ENCODE data around the gene PHETA1.

Gene PHETA1

GRCh38 chr12:111368788-111369495, at the start of gene PHETA1:
TSS of gene PHETA1 (minus strand) at chr12:111369095. CDS start at chr12:111363427, 5,668 bp downstream.
- peak; percentile 49 to 66 for DNase-seq

- no peak for DNase-seq
Observed at GRCh38 chr12:111418594-111418880, 49.6 kb upstream of the PHETA1 start.

GRCh38 chr12:111417784-111418593, 49.1 kb upstream of the PHETA1 start:
- DNase-seq, result no peak

GRCh38 chr12:111417290-111417689, 48.4 kb upstream of the PHETA1 start:
- DNase-seq, result no peak

DNA sequence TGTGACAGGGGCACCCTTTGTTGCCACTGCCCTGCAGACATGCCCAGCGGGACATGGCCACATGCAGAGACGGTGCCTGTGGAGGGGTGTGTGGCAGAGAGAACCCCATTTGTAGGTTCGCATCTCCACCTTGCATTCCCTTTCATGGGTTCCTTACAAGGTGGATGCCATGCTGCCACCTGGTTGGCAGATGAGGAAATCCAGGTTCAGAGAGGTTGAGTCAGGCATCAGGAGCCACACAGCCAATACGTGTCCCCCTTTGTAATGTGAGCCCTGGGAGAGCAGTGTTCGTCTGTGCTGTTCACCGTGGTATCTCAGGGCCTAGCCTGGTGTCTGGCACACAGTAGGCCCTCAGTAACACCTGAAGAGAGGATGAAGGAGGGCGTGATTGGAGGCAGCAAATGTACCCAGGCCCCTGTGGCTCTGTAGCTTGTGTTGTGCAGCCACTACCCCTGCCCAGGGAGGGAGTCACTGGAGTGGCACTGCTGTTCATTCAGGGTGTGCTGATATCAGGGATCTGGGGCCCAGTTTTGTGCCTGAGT, 45.9 kb upstream of the PHETA1 start:
- DNase-seq, result no peak

DNA sequence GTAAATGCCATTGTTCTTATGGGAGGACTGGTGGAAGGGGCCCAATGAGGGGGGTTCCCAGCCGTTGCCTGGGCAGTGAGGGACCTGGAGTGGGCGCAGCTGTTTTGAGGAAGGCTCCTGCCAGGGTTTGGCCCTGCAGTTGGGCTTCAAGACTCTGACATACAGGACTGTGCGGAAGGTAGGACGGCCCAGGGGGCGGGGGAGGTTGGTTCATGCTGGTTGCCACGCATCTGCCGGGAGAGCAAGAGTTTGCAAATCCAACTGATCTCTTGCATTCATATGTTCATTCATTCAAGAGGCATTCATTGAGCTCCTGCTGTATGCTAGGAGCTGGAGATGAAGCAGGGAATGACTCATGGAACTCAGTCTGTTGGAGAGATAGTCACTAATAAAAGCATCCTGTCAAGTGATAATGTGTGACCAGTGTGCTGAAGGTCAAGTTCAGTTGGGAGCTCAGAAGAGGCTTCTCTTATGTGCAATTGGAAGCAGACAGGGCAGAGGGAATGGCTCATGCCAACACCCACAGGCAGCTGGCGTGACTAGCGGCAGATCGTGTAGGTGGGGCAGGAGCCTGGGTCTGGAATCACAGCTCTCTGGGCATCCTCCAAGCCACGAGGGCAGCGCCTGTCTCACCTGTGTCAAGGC, 44.7 kb upstream of the PHETA1 start:
- DNase-seq, result no peak

GRCh38 chr12:111412830-111413441, 44.0 kb upstream of the PHETA1 start:
- DNase-seq, result no peak

DNA sequence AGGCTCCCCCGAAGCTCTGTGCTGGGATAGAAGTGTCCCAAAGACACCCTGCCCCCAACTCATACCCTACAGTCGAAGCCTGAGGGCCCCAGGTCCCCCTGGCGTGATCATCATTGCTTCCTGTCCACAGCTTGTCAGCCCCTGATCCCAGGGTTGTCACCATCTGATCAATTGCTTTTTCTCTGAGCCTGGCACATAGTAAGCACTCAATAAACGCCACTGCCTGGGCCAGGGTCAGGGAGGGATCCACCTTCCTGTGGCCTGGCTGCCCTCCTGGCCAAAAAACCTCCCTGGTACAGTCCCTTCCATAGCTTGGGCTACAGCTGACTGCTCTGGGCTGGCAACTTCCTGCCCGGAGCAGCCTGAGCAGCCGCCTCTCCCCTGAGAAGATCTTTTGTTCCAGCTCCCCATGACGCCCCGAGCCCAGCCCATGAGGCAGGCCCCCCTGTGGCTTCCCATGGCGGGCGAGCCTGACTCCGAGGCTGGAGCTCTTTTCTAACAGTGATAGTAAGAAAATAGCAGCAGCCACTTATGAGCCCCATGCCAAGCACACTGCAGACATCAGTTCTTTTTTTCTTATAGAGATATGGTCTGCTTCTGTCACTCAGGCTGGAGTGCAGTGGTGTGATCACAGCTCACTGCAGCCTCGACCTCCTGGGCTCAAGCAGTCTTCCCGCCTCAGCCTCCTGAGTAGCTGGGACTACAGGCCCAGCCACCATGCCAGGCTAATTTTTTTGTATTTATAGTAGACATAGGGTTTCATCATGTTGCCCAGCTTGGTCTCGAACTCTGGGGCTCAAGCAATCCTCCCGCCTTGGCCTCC, 43.3 kb upstream of the PHETA1 start:
- no peak for DNase-seq

DNA sequence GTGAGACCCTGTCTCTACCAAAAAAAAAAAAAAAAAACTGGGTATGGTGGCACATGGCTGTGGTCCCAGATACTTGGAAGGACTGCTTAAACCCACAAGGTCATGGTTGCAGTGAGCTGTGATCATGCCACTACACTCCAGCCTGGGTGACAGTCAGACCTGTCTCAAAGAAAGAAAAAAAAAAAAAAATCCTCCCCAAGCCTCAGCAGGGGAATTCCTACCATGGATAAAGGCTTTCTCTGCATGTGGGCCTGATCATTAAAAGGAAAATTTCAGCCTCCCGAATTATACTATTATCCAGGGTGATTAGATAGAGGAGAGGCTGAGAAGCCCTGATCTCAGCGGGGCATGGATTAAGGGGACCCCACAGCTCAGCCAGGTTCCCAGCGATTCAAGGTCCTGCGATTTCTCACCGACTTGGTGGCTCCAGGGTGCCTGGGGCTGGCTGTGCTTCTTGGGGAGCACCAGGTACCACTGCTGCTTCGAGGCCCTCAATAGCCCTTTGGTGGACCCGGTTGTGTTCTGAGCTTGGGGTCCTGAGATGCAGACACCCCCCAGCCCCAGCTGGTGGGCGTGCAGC, 42.4 kb upstream of the PHETA1 start:
- DNase-seq, result no peak

DNA sequence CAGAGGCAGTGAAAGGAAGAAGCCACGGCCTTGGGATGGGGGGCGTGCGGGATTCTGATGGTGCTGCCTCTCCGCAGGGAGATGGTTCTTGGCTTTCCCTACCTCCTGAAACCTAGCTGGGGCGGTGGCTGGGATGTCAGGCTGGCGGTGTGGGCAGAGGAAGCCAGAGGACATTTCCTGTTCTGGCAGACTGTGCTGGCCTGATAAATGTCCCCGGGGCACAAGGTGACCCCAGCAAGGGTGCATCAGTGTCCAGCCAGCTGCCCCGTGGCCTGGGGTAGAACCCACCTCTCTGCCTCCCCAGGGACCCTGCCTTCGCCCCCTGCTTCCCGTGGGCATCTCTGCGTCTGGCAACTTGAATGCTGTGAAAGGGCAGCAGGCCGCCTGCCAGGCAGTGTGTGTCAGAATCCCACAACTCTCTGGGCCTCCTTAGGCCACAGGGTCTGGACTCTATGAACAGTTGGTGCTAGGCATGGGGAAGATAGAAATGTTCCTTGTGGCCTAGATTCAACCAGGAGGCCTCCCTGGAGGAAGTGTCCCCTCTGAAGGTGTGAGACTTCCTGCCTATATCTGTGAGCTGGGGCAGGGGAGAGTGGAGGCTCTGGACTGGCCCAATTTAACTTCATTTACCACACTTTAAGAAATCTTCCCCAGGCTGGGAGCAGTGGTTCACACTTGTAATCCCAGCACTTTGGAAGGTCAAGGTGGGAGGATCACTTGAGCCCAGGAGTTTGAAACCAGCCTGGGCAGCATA, 41.7 kb upstream of the PHETA1 start:
- no peak for DNase-seq

DNA sequence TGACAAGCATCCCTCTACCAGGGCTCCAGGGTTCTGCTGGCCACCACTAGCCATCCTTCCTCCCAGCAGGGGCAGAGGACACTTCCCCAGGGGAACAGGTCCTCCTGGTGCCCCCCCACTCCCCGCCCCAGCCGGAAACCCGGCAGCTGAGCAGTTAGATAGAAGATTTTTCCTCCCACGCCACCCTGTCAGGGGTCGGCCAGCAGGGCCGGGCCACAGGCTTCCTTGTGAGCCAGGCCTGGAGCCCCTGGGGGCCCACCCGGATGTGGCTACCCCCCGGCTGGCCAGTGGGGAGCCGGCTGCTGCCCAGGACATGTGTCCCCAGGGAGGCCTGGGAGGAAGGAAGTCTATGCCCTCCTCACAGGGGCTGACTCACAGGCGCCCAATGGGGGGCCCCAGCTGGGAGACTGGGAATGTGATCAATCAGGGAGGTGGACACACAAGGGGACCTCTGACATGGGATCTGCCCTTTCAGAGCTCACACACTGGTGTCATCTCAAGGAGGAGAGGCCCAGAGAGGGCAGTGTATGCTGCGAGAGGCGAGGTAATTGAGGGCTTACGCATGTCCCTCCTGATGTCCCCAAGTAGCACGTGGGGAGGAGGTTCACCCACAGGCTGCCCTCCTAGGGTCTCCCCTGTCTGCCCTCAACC, 41.0 kb upstream of the PHETA1 start:
- DNase-seq, result no peak

DNA sequence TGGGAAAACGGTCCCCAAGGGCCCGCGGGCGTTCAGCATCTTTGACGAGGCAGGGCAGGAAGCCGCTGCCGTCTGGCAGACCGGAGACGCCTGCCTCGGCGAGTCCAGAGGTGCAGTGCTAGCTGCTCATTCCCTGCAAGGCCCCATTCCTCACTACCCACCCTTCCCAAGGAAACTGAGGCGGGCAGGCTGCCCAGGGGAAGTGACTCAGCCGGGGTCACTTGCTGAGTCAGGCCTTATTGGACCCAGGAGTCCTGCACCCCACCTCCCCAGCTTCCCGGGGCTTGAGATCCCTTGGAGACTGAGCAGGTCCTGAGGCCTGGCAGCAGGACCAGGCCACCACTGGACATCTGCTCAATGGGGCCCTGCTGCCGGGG, 40.5 kb upstream of the PHETA1 start:
- DNase-seq, result no peak

DNA sequence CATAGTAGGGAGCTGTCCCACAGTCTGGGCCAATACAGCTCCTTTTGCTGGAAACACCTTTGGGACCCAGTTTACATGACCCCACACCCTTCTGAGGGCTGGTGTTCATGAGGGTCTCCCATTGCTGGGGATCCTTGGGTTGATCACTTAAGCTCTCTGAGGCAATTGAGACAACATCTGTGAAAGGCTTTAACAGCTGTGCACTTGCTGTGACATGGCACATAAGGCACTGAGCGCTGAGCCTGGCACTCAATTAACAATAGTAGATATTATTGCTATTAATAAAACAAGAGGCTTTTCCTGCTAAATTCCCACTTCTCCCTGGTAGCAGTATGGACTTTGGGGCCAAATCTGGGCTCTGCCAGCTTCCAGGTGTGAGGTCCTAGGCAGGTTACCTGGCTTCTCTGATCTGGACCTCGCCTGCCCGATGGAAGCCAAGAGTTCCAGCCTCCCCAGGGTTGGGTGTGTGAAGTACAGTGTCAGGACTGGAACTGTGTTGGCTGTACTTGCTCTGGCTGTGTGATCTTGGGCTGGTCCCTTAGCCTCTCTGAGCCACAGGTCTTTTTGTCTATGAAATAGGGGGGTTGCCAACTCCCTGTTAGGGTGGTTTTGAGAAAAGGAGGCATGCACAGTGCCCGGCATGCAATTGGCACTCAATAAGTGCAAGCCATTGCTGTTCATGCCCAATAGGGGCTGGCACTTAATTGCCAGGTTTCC, 39.9 kb upstream of the PHETA1 start:
- no peak for DNase-seq

DNA sequence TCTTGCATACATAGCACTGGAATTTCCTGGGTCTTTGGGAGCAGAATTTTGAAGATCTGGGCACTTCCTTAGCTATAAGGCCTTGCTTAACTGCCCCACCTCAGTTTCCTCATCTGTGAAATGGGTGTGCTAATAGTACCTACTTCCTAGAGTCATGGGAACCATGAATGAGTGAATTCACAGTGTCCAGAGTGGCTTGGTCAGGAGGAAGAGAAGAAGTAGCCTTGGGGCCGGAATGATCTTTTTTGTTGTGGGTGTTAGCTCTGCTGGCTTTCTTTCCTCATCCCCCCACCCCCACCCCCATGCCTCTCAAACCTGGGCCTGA, 39.2 kb upstream of the PHETA1 start:
- DNase-seq, result no peak

- DNase-seq, result no peak
Observed at GRCh38 chr12:111407377-111408115, 38.7 kb upstream of the PHETA1 start.

GRCh38 chr12:111406474-111407376, 37.8 kb upstream of the PHETA1 start:
- no peak for DNase-seq

- no peak for DNase-seq
Observed at GRCh38 chr12:111405859-111406473, 37.1 kb upstream of the PHETA1 start, which contains the start of gene SH2B3. TSS of gene SH2B3 (plus strand) at chr12:111405923. CDS start at chr12:111418146, 12,223 bp downstream.
